Lower leg skin (tissue), 3 donors: Measurements from ENCODE around the gene LPIN3.

ENCODE experiments used
- CTCF ChIP-seq, 3 donors: fragments of 450-650 bp; IDR thresholded peaks; one replicate each; pipeline ENCODE4 v1.5.1; 2016; ENCODE audit warnings: antibody characterized with exemption in 3 of 3, mild to moderate bottlenecking in 3 of 3, moderate library complexity in 2 of 3
- POLR2A ChIP-seq, 2 donors: fragments of 450-650 bp; IDR thresholded peaks; one replicate each; pipeline ENCODE4 v1.6.1; 2016 to 2017; ENCODE audit warnings: antibody characterized with exemption in 2 of 2, mild to moderate bottlenecking in 1 of 2, moderate library complexity in 1 of 2

- no peak for TF ChIP-seq CTCF (IDR thresholded peaks at IDR 0.05)
- TF ChIP-seq POLR2A (IDR thresholded peaks at IDR 0.05), result no peak
Measured at GRCh38 chr20:41359541-41360011, 19.0 kb downstream of the LPIN3 start.
